Germinal center (tissue), 1 donor: ENCODE data around the gene BATF.

Experiments used
- DNase-seq: peaks from one replicate; pipeline ENCODE4 v3.0.0; 2012; ENCODE audit warnings: mixed read lengths, low spot score

BATF gene

GRCh38 chr14:75595226-75595625 is 73.0 kb downstream of the BATF start:
- DNase-seq: no peak
